Stimulated activated naive CD8-positive, alpha-beta T cell treated with anti-CD3 and anti-CD28 coated beads, Interleukin-15, amount 100 ng/mL, for 72 hours (primary cell): ENCODE measurements around the gene TP53BP2.
"Not testable (repeated sequence)": the region's sequence is repeated elsewhere in the genome, so short reads cannot be mapped to it uniquely, and the experiment has no call there.

Source experiments
- ATAC-seq: fragments of 150-1000 bp; cut with Tn5 transposase; 2 replicates; pipeline ENCODE4 v1.10.0; 2021; ENCODE audit warnings: mild to moderate bottlenecking, moderate library complexity
- DNase-seq, 2 donors: peaks; one replicate each; pipeline ENCODE4 v3.0.0; 2021 to 2022
- H3K27ac Mint-ChIP-seq, 2 donors: one replicate each; pipeline ENCODE4 v1.8.0; 2022; ENCODE audit warnings: mild to moderate bottlenecking in 2 of 2, mixed read lengths in 2 of 2, moderate library complexity in 2 of 2
- H3K27me3 Mint-ChIP-seq: one replicate; pipeline ENCODE4 v1.8.0; 2022; ENCODE audit warnings: mixed read lengths
- H3K4me1 Mint-ChIP-seq: one replicate; pipeline ENCODE4 v1.8.0; 2022; ENCODE audit warnings: mild to moderate bottlenecking, mixed read lengths
- H3K4me3 Mint-ChIP-seq, 2 donors: one replicate each; pipeline ENCODE4 v1.8.0; 2022; ENCODE audit warnings: mild to moderate bottlenecking in 2 of 2, mixed read lengths in 2 of 2, moderate library complexity in 1 of 2
- H3K9me3 Mint-ChIP-seq, 2 donors: one replicate each; pipeline ENCODE4 v1.8.0; 2022; ENCODE audit warnings: mixed read lengths in 2 of 2

The TP53BP2 gene

GRCh38 chr1:223740038-223740736 lies 105.6 kb downstream of the TP53BP2 start:
- ATAC-seq, DNase-seq, H3K9me3 Mint-ChIP-seq, H3K27ac Mint-ChIP-seq, H3K27me3 Mint-ChIP-seq, H3K4me1 Mint-ChIP-seq, H3K4me3 Mint-ChIP-seq: not testable (repeated sequence)

- Mint-ChIP-seq H3K4me3 (no peak overlapping the region), H3K27ac (no peak overlapping the region), H3K9me3 (no peaks in the 10 kb centered on the region), H3K4me1 (peaks cover 1% of the 10 kb centered on the region), H3K27me3 (no peaks in the 10 kb centered on the region)
- no peak for DNase-seq
- ATAC-seq = no peak
These were observed 106.2 kb downstream of the TP53BP2 start for GRCh38 chr1:223739366-223740037.

- no peaks in the 10 kb centered on the region for H3K27me3 Mint-ChIP-seq
- H3K4me3 Mint-ChIP-seq = no peak overlapping the region
- no peaks in the 10 kb centered on the region for H3K9me3 Mint-ChIP-seq
- no peak overlapping the region for H3K27ac Mint-ChIP-seq
- ATAC-seq (no peak), DNase-seq (no peak)
- peaks cover 6% of the 10 kb centered on the region for H3K4me1 Mint-ChIP-seq
These were observed 107.0 kb downstream of the TP53BP2 start for GRCh38 chr1:223738465-223739365.

- H3K27ac Mint-ChIP-seq = no peak overlapping the region
- no peak overlapping the region for H3K4me3 Mint-ChIP-seq
- ATAC-seq = no peak
- H3K4me1 Mint-ChIP-seq = peaks cover 6% of the 10 kb centered on the region
- no peaks in the 10 kb centered on the region for H3K9me3 Mint-ChIP-seq
- DNase-seq = no peak
- H3K27me3 Mint-ChIP-seq = no peaks in the 10 kb centered on the region
These were observed 108.4 kb downstream of the TP53BP2 start for GRCh38 chr1:223737342-223737741.

GRCh38 chr1:223736638-223737037 lies 109.1 kb downstream of the TP53BP2 start:
- not testable (repeated sequence) for H3K27me3 Mint-ChIP-seq, H3K4me3 Mint-ChIP-seq, H3K27ac Mint-ChIP-seq, H3K4me1 Mint-ChIP-seq, H3K9me3 Mint-ChIP-seq, ATAC-seq, DNase-seq

GRCh38 chr1:223733898-223734852 lies 111.6 kb downstream of the TP53BP2 start:
- no peak for DNase-seq
- H3K4me3 Mint-ChIP-seq = no peak overlapping the region
- H3K27ac Mint-ChIP-seq = no peak overlapping the region
- no peak for ATAC-seq
- peaks cover 25% of the 10 kb centered on the region for H3K4me1 Mint-ChIP-seq
- H3K9me3 Mint-ChIP-seq = no peaks in the 10 kb centered on the region
- no peaks in the 10 kb centered on the region for H3K27me3 Mint-ChIP-seq

GRCh38 chr1:223732993-223733798 lies 112.6 kb downstream of the TP53BP2 start:
- no peak for DNase-seq

GRCh38 chr1:223731133-223731770 lies 114.5 kb downstream of the TP53BP2 start:
- Mint-ChIP-seq H3K27me3 (no peaks in the 10 kb centered on the region), H3K4me3 (no peak overlapping the region), H3K27ac (peak overlapping the region in 1 of 2 donors; percentile 88), H3K9me3 (no peaks in the 10 kb centered on the region), H3K4me1 (peaks cover 53% of the 10 kb centered on the region)
- ATAC-seq (no peak), DNase-seq (no peak)

More at GRCh38 chr1:223732993-223733798, 112.6 kb downstream of the TP53BP2 start:
- H3K27me3 Mint-ChIP-seq = no peaks in the 10 kb centered on the region
- ATAC-seq = no peak
- peaks cover 34% of the 10 kb centered on the region for H3K4me1 Mint-ChIP-seq
- no peak overlapping the region for H3K4me3 Mint-ChIP-seq
- no peak overlapping the region for H3K27ac Mint-ChIP-seq
- H3K9me3 Mint-ChIP-seq = no peaks in the 10 kb centered on the region

GRCh38 chr1:223730479-223731132 lies 115.1 kb downstream of the TP53BP2 start:
- Mint-ChIP-seq H3K9me3 (no peaks in the 10 kb centered on the region), H3K4me3 (no peak overlapping the region), H3K4me1 (peaks cover 60% of the 10 kb centered on the region), H3K27ac (peak overlapping the region; percentile 23 to 52), H3K27me3 (no peaks in the 10 kb centered on the region)
- DNase-seq = no peak
- no peak for ATAC-seq

- no peak overlapping the region for H3K27ac Mint-ChIP-seq
- no peak for ATAC-seq
- no peaks in the 10 kb centered on the region for H3K27me3 Mint-ChIP-seq
- no peak overlapping the region for H3K4me3 Mint-ChIP-seq
- no peaks in the 10 kb centered on the region for H3K9me3 Mint-ChIP-seq
- H3K4me1 Mint-ChIP-seq = peaks cover 66% of the 10 kb centered on the region
- no peak for DNase-seq
These were observed 115.8 kb downstream of the TP53BP2 start for GRCh38 chr1:223729906-223730305.
